ENCODE measurements around the gene DCAF11. TPM values are rescaled to one million over a fixed set of nuclear protein-coding genes. Genes with fewer than 3 reads are reported as not detected.

DCAF11 gene
- total and polyA plus RNA-seq, 2 of the 13 experiments (the other 11 are each of a cell fraction or from before 2014, with no cell fraction given), result 150 to 257 TPM

GRCh38 chr14:24146453-24146977 is 31.9 kb downstream of the DCAF11 start, which contains the start of gene PSME2 (continued):
- TF ChIP-seq MTERF4 (CRISPR knock-in tag; IDR thresholded peaks at IDR 0.05) (no peak), HNRNPLL (IDR thresholded peaks at IDR 0.05; ENCODE audit: low read depth, low read length, poor library complexity, severe bottlenecking) (peak; percentile 87), ZNF558 (CRISPR knock-in tag; IDR thresholded peaks at IDR 0.05; ENCODE audit: borderline replicate concordance) (no peak), ZIK1 (CRISPR knock-in tag; IDR thresholded peaks at IDR 0.05; ENCODE audit: borderline replicate concordance, low read depth) (peak; percentile 81), NCOA1 (CRISPR knock-in tag; IDR thresholded peaks at IDR 0.05) (no peak), RORA (CRISPR knock-in tag; IDR thresholded peaks at IDR 0.05) (no peak), FOXC1 (CRISPR knock-in tag; IDR thresholded peaks at IDR 0.05; ENCODE audit: borderline replicate concordance) (no peak), ZNF337 (CRISPR knock-in tag; IDR thresholded peaks at IDR 0.05; ENCODE audit: borderline replicate concordance, low read depth) (peak; percentile 54; the same call in 1 of the 2 replicates), RFXANK (CRISPR knock-in tag; IDR thresholded peaks at IDR 0.05) (no peak; the same call in 1 of the 2 replicates), CCDC6 (CRISPR knock-in tag; IDR thresholded peaks at IDR 0.05) (no peak), ZMYM4 (CRISPR knock-in tag; IDR thresholded peaks at IDR 0.05) (no peak), TRIM24 (CRISPR knock-in tag; IDR thresholded peaks at IDR 0.05) (no peak), ZNF326 (CRISPR knock-in tag; IDR thresholded peaks at IDR 0.05; ENCODE audit: borderline replicate concordance) (0 out of 2 replicates have a peak, but pooled peaks have one; percentile 55), ZNF574 (CRISPR knock-in tag; IDR thresholded peaks at IDR 0.05) (peak; percentile 63), JDP2 (CRISPR knock-in tag; IDR thresholded peaks at IDR 0.05; ENCODE audit: borderline replicate concordance) (no peak), ARNT (IDR thresholded peaks at IDR 0.05) (no peak), KAT2B (IDR thresholded peaks at IDR 0.05; ENCODE audit: borderline replicate concordance, low read depth, low read length) (no peak), ZNF460 (CRISPR knock-in tag; IDR thresholded peaks at IDR 0.05; ENCODE audit: borderline replicate concordance) (no peak), ZNF749 (CRISPR knock-in tag; IDR thresholded peaks at IDR 0.05; ENCODE audit: borderline replicate concordance) (peak; percentile 98; the same call in 1 of the 2 replicates), GATA4 (IDR thresholded peaks at IDR 0.05; ENCODE audit: borderline replicate concordance, low read depth) (peak; percentile 61; the same call in 1 of the 2 replicates), MAFK (conservative IDR thresholded peaks at IDR 0.05 in 1 of 2, IDR thresholded peaks at IDR 0.05 in 1 of 2; ENCODE audit: low read length in 2 of 2) (no peak), PHF21A (CRISPR knock-in tag; IDR thresholded peaks at IDR 0.05) (no peak)
- TF ChIP-seq, protein P1, sequence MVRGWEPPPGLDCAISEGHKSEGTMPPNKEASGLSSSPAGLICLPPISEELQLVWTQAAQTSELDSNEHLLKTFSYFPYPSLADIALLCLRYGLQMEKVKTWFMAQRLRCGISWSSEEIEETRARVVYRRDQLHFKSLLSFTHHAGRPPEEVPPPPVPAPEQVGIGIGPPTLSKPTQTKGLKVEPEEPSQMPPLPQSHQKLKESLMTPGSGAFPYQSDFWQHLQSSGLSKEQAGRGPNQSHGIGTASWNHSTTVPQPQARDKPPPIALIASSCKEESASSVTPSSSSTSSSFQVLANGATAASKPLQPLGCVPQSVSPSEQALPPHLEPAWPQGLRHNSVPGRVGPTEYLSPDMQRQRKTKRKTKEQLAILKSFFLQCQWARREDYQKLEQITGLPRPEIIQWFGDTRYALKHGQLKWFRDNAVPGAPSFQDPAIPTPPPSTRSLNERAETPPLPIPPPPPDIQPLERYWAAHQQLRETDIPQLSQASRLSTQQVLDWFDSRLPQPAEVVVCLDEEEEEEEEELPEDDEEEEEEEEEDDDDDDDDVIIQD (CRISPR knock-in tag; IDR thresholded peaks at IDR 0.05; ENCODE audit: low read depth), result peak; percentile 86
- TF ChIP-seq, protein P2, sequence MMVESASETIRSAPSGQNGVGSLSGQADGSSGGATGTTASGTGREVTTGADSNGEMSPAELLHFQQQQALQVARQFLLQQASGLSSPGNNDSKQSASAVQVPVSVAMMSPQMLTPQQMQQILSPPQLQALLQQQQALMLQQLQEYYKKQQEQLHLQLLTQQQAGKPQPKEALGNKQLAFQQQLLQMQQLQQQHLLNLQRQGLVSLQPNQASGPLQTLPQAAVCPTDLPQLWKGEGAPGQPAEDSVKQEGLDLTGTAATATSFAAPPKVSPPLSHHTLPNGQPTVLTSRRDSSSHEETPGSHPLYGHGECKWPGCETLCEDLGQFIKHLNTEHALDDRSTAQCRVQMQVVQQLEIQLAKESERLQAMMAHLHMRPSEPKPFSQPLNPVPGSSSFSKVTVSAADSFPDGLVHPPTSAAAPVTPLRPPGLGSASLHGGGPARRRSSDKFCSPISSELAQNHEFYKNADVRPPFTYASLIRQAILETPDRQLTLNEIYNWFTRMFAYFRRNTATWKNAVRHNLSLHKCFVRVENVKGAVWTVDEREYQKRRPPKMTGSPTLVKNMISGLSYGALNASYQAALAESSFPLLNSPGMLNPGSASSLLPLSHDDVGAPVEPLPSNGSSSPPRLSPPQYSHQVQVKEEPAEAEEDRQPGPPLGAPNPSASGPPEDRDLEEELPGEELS (CRISPR knock-in tag; IDR thresholded peaks at IDR 0.05), result peak; percentile 51; the same call in 1 of the 2 replicates
